ENCODE data around the gene RGCC. TPM values are rescaled to one million over a fixed set of nuclear protein-coding genes. Genes with fewer than 3 reads are reported as not detected.

Gene RGCC
- total and polyA plus RNA-seq, 4 experiments from 2014 or later, result 137 to 156 (median 150) TPM

DNA sequence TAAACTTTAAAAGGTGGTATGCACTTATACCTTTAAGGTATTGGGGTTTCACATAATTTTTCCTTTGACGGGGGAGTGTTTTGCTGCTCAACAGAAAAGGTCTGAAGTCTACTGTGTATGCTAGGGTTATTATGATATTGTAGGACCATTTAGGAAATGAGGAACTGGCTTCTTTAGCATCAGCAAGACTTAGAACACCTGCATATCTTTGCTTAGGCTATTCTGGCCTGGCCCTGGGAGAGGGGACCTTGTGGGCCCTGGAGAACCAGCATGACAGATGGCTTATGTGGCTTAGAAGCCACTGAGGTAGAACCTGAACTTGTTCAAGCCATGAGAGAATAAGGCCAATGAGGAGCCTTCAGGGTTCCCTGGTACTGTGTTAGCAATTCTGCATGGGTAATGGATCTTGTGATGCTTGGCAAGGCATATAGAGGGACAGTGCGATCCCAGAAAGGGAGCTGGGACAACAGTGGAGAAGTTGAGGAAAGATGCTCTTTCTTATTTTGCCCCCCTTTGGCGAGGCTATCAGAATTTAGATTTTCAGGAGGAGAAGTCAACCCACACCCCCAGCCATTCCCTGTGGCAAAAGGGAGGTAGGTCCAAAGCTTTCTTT, 4.3 kb downstream of the RGCC start:
- H3K9me3 Mint-ChIP-seq, result peaks cover 0 to 21% (median 0%) of the 10 kb centered on the region in 8 donors
- peaks cover 49 to 69% of the 10 kb centered on the region in 2 donors for H3K36me3 Mint-ChIP-seq
- Histone ChIP-seq H3K27ac (ENCODE audit: low read depth, low read length) (peak overlapping the region; percentile 88), H3K36me3 (ENCODE audit: insufficient read depth, low read length) (peaks cover 6% of the 10 kb centered on the region), H3K9me3 (ENCODE audit: control insufficient read depth in 1 of 2, low read length in 2 of 2) (no peaks in the 10 kb centered on the region), H3K27me3 (ENCODE audit: insufficient read depth, low read length) (no peaks in the 10 kb centered on the region), H3K4me1 (ENCODE audit: insufficient read depth, low read length) (peaks cover 79% of the 10 kb centered on the region), H3K4me3 (ENCODE audit: low read length in 2 of 2) (peak overlapping the region; percentile 58)
- ChIA-PET CTCF (ENCODE audit: partially characterized antibody) (interaction anchor here (0.9 to 2.6 kb wide), 3 partner anchors 30 to 191 kb away, joined by 3 to 9 read pairs (median 4); no protein-coding TSS in a partner anchor), POLR2A (ENCODE audit: partially characterized antibody) (interaction anchor here (1.8 to 6.4 kb wide), 7 partner anchors 10 to 191 kb away, joined by 4 to 130 read pairs (median 19); no protein-coding TSS in a partner anchor)
- peaks cover 67 to 90% (median 77%) of the 10 kb centered on the region in 4 donors for H3K4me1 Mint-ChIP-seq
- intact Hi-C loops (cut with micrococcal nuclease), result no loop called here
- H3K27ac Mint-ChIP-seq, result peak overlapping the region; percentile 97 to 100 (median 99)
- DNase-seq, result peak in 4 of 5 donors; percentile 24 to 38 (median 30)
- peaks cover 0 to 3% of the 10 kb centered on the region in 2 donors for H3K27me3 Mint-ChIP-seq
- H3K4me3 Mint-ChIP-seq, result peak overlapping the region; percentile 73 to 94 (median 92)

DNA sequence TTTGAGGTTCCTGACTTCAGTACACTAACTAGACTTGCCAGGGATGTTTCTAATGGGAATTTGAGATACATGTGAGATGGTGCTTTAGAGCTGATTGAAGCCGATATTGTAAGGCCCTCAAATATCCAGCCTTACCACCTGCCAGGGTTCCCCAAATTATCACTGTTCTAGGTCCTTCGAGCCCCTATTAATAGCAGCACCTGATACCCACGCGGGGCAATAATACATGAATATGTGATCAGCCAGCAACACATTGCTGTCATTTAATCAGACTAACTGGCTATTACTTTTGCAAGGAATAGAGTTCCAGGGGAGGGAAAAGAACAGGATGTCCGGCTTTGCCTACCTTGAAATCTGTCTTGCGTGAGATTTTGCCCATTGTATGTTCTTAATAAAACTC, 5.1 kb downstream of the RGCC start:
- Mint-ChIP-seq H3K36me3 (peaks cover 57 to 77% of the 10 kb centered on the region in 2 donors), H3K27ac (peak overlapping the region; percentile 97 to 100 (median 99)), H3K9me3 (peaks cover 0 to 23% (median 0%) of the 10 kb centered on the region in 8 donors), H3K27me3 (peaks cover 0 to 3% of the 10 kb centered on the region in 2 donors), H3K4me1 (peaks cover 70 to 92% (median 80%) of the 10 kb centered on the region in 4 donors), H3K4me3 (peak overlapping the region; percentile 88 to 94 (median 92))
- H3K36me3 ChIP-seq (ENCODE audit: insufficient read depth, low read length), result peaks cover 14% of the 10 kb centered on the region
- intact Hi-C loops (cut with micrococcal nuclease), result no loop called here
- POLR2A ChIA-PET (ENCODE audit: partially characterized antibody), result interaction anchor here (1.4 to 6.4 kb wide), 11 partner anchors 9 to 585 kb away, joined by 4 to 130 read pairs (median 6); no protein-coding TSS in a partner anchor
- peaks cover 83% of the 10 kb centered on the region for H3K4me1 ChIP-seq (ENCODE audit: insufficient read depth, low read length)
- no peaks in the 10 kb centered on the region for H3K27me3 ChIP-seq (ENCODE audit: insufficient read depth, low read length)
- H3K4me3 ChIP-seq (ENCODE audit: low read length in 2 of 2), result peak overlapping the region; percentile 26 to 58
- H3K9me3 ChIP-seq (ENCODE audit: control insufficient read depth in 1 of 2, low read length in 2 of 2), result no peaks in the 10 kb centered on the region
- peak in 1 of 5 donors; percentile 32 for DNase-seq
- H3K27ac ChIP-seq (ENCODE audit: low read depth, low read length), result peak overlapping the region; percentile 88
- CTCF ChIA-PET (ENCODE audit: partially characterized antibody), result interaction anchor here (0.8 to 3.4 kb wide), 6 partner anchors 8 to 190 kb away, joined by 3 to 21 read pairs (median 4); no protein-coding TSS in a partner anchor

DNA sequence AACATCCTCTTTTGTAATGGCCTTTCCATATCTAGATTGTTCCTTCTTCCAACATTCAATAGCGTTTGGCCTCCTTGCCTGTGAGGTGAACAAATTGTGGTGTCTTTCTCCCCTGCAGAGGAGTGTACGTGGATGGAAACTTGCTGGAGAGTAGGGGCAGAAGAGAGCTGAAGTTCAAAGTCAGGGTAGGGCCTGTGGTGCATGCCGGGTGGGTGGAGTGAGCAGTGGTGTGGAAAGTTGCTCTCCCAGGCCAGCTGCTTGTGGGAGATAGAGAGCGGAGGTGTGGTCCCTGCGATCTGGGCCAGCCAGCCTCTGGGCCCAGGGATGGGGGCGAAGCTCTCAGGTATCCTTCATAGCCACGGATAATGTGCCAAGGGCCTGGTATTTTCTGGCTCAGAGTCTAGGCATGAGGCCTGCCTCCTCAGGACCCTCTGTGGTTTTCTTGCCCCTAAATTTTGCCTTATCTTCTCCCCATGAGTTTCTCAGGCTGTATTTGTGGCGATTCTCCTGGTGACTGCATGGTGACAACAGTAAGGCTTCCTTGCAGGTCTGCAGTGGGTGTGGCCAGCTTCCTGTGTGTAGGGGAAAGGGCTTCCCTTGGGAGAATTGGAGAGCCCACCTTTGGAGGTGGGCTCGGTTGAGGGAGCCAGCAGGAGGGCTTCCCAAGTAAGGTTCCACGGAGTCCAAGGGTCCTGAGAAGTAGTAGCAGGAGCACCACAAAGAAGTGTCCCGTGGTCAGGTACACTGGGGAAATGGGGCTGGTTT, 6.7 kb downstream of the RGCC start:
- Histone ChIP-seq H3K9me3 (ENCODE audit: control insufficient read depth in 1 of 2, low read length in 2 of 2) (no peaks in the 10 kb centered on the region), H3K27ac (ENCODE audit: low read depth, low read length) (peak overlapping the region; percentile 88), H3K27me3 (ENCODE audit: insufficient read depth, low read length) (no peaks in the 10 kb centered on the region), H3K36me3 (ENCODE audit: insufficient read depth, low read length) (peaks cover 28% of the 10 kb centered on the region), H3K4me3 (ENCODE audit: low read length in 2 of 2) (peak overlapping the region; percentile 51 to 52), H3K4me1 (ENCODE audit: insufficient read depth, low read length) (peaks cover 95% of the 10 kb centered on the region)
- Mint-ChIP-seq H3K9me3 (peaks cover 0 to 23% (median 0%) of the 10 kb centered on the region in 8 donors), H3K4me1 (peaks cover 76 to 98% (median 87%) of the 10 kb centered on the region in 4 donors), H3K27me3 (peaks cover 0 to 3% of the 10 kb centered on the region in 2 donors), H3K36me3 (peaks cover 63 to 87% of the 10 kb centered on the region in 2 donors), H3K27ac (peak overlapping the region; percentile 97 to 100 (median 99)), H3K4me3 (peak overlapping the region; percentile 88 to 94 (median 92))
- ChIA-PET CTCF (ENCODE audit: partially characterized antibody) (interaction anchor here (0.7 to 3.4 kb wide), 7 partner anchors 28 to 189 kb away, joined by 3 to 21 read pairs (median 3); no protein-coding TSS in a partner anchor), POLR2A (ENCODE audit: partially characterized antibody) (interaction anchor here (0.5 to 6.4 kb wide), 19 partner anchors 8 to 584 kb away, joined by 3 to 130 read pairs (median 5); no protein-coding TSS in a partner anchor)
- DNase-seq, result peak; percentile 44 to 78 (median 51)
- intact Hi-C loops (cut with micrococcal nuclease), result no loop called here

DNA sequence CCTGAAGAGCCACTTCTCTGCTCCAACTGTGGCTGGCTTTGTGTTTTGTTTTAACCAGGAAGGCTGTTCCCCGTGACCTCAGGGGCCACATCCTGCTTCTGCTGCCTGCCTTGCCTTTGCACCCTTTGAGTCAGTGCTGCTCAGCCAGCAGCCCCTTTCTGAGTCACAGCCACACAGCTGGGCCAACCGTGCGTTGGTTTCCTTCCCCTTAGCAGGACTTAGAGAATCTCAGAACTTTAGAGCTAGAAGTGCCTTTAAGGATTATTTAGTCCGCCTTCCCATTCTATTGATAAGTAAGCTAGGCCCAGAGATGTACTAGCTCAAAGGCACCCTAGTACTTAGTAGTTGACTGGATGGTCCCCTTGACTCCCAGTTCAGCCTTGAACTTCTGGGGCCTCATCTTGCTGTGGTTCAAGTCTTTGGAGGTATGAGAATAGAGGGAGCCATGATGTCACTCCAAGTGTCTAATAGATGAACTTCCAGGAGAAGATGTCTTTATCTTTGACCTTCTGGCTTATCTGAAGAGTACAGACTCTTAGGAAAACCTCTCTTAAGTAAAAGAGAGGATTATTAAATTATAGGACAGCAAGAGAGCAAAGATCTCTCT, 8.0 kb downstream of the RGCC start:
- ChIA-PET POLR2A (ENCODE audit: partially characterized antibody) (interaction anchor here (0.6 to 8.3 kb wide), 21 partner anchors 7 to 927 kb away, joined by 3 to 130 read pairs (median 4); partner anchors contain the start of gene RGCC), CTCF (ENCODE audit: partially characterized antibody) (interaction anchor here (0.6 to 3.4 kb wide), 7 partner anchors 9 to 187 kb away, joined by 3 to 21 read pairs (median 5); no protein-coding TSS in a partner anchor)
- intact Hi-C loops (cut with micrococcal nuclease), result loop anchor here (1.0 kb wide), 3 partner anchors 8 to 112 kb away; partner anchors contain the start of gene RGCC
- H3K36me3 Mint-ChIP-seq, result peaks cover 64 to 86% of the 10 kb centered on the region in 2 donors
- H3K36me3 ChIP-seq (ENCODE audit: insufficient read depth, low read length), result peaks cover 34% of the 10 kb centered on the region
- H3K4me1 ChIP-seq (ENCODE audit: insufficient read depth, low read length), result peaks cover 93% of the 10 kb centered on the region
- H3K4me3 ChIP-seq (ENCODE audit: low read length in 2 of 2), result peak overlapping the region; percentile 11 to 52
- H3K9me3 ChIP-seq (ENCODE audit: control insufficient read depth in 1 of 2, low read length in 2 of 2), result no peaks in the 10 kb centered on the region
- peak overlapping the region; percentile 88 for H3K27ac ChIP-seq (ENCODE audit: low read depth, low read length)
- H3K4me1 Mint-ChIP-seq, result peaks cover 75 to 98% (median 85%) of the 10 kb centered on the region in 4 donors
- DNase-seq, result peak; percentile 88 to 96 (median 90)
- peaks cover 0 to 3% of the 10 kb centered on the region in 2 donors for H3K27me3 Mint-ChIP-seq
- peak overlapping the region; percentile 88 to 94 (median 92) for H3K4me3 Mint-ChIP-seq
- H3K27me3 ChIP-seq (ENCODE audit: insufficient read depth, low read length), result no peaks in the 10 kb centered on the region
- peaks cover 0 to 18% (median 0%) of the 10 kb centered on the region in 8 donors for H3K9me3 Mint-ChIP-seq
- H3K27ac Mint-ChIP-seq, result peak overlapping the region; percentile 97 to 100 (median 99)

DNA sequence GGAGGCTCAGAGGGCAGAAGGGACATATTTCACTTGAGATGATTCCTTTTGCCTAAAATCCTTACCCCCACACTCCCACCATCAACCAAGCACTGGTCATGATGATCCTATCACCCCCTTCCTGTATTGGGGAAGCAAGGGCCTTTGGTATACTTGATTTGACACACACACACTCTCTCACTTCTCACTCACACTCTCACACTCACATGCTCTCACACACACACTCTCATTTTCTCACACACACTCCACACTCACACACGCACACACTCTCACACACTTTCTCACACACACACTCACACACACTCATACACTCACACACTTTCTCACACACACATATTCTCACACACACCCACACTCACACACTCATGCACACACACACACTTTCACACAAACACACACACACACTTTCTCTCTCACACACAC, 8.6 kb downstream of the RGCC start:
- Mint-ChIP-seq H3K4me1 (peaks cover 72 to 97% (median 82%) of the 10 kb centered on the region in 4 donors), H3K27me3 (peaks cover 0 to 3% of the 10 kb centered on the region in 2 donors), H3K9me3 (peaks cover 0 to 18% (median 0%) of the 10 kb centered on the region in 8 donors), H3K36me3 (peaks cover 61 to 84% of the 10 kb centered on the region in 2 donors), H3K4me3 (peak overlapping the region; percentile 69 to 94 (median 92)), H3K27ac (peak overlapping the region; percentile 97 to 100 (median 99))
- Histone ChIP-seq H3K27ac (ENCODE audit: low read depth, low read length) (peak overlapping the region; percentile 88), H3K4me1 (ENCODE audit: insufficient read depth, low read length) (peaks cover 89% of the 10 kb centered on the region), H3K4me3 (ENCODE audit: low read length in 2 of 2) (peak overlapping the region; percentile 5 to 11), H3K27me3 (ENCODE audit: insufficient read depth, low read length) (no peaks in the 10 kb centered on the region), H3K9me3 (ENCODE audit: control insufficient read depth in 1 of 2, low read length in 2 of 2) (no peaks in the 10 kb centered on the region), H3K36me3 (ENCODE audit: insufficient read depth, low read length) (peaks cover 38% of the 10 kb centered on the region)
- DNase-seq, result peak in 3 of 5 donors; percentile 25 to 51 (median 29)
- ChIA-PET CTCF (ENCODE audit: partially characterized antibody) (interaction anchor here (0.6 to 3.4 kb wide), 6 partner anchors 8 to 187 kb away, joined by 3 to 21 read pairs (median 6); no protein-coding TSS in a partner anchor), POLR2A (ENCODE audit: partially characterized antibody) (interaction anchor here (0.6 to 8.3 kb wide), 19 partner anchors 8 to 927 kb away, joined by 3 to 130 read pairs (median 4); partner anchors contain the start of gene RGCC)
- intact Hi-C loops (cut with micrococcal nuclease), result loop anchor here (1.0 kb wide), 3 partner anchors 9 to 113 kb away; partner anchors contain the start of gene RGCC

DNA sequence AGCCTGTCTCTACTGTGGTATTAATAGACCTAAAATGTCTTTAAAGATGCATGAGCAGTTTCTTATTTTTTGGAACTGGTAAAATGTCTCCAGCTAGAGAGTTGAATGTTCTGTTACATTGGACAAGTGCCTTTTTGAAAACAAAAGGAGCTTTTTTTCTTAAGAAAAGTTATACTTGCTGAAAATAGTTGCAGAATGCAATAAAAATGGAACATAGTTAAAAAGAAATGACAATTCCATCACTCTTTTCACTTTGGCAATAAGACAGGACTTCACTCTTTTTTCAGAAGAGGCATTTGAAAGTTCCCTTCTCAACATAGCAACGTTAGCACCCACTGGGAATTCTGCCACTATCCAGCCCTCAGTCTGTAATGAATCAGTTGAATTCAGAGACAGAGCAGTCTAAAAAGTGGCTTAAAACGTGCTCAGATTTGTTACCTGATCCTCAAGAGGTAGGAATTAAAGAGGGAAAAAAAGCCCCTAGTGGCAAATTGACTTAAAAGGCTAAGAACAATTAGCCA, 10.1 kb downstream of the RGCC start:
- Histone ChIP-seq H3K36me3 (ENCODE audit: insufficient read depth, low read length) (peaks cover 44% of the 10 kb centered on the region), H3K27ac (ENCODE audit: low read depth, low read length) (peak overlapping the region; percentile 88), H3K4me3 (ENCODE audit: low read length in 2 of 2) (no peak overlapping the region), H3K4me1 (ENCODE audit: insufficient read depth, low read length) (peaks cover 74% of the 10 kb centered on the region), H3K9me3 (ENCODE audit: control insufficient read depth in 1 of 2, low read length in 2 of 2) (no peaks in the 10 kb centered on the region), H3K27me3 (ENCODE audit: insufficient read depth, low read length) (no peaks in the 10 kb centered on the region)
- H3K27ac Mint-ChIP-seq, result peak overlapping the region in 6 of 7 donors; percentile 97 to 100 (median 98)
- H3K4me1 Mint-ChIP-seq, result peaks cover 65 to 91% (median 76%) of the 10 kb centered on the region in 4 donors
- peak overlapping the region in 3 of 8 donors; percentile 13 to 61 (median 58) for H3K4me3 Mint-ChIP-seq
- intact Hi-C loops (cut with micrococcal nuclease), result no loop called here
- H3K36me3 Mint-ChIP-seq, result peaks cover 59 to 85% of the 10 kb centered on the region in 2 donors
- H3K27me3 Mint-ChIP-seq, result peaks cover 0 to 3% of the 10 kb centered on the region in 2 donors
- CTCF ChIA-PET (ENCODE audit: partially characterized antibody), result interaction anchor here (2.2 to 6.6 kb wide), 2 partner anchors 9 to 25 kb away, joined by 8 to 45 read pairs; partner anchors contain the start of gene RGCC
- DNase-seq, result no peak
- POLR2A ChIA-PET (ENCODE audit: partially characterized antibody), result interaction anchor here (1.0 to 8.3 kb wide), 5 partner anchors 9 to 104 kb away, joined by 3 to 130 read pairs (median 6); partner anchors contain the start of gene RGCC
- H3K9me3 Mint-ChIP-seq, result peaks cover 0 to 24% (median 0%) of the 10 kb centered on the region in 8 donors
